ENCODE measurements around the gene ESF1. TPM values are rescaled to one million over a fixed set of nuclear protein-coding genes. Genes with fewer than 3 reads are reported as not detected.
A peak's percentile ranks its signal among the peaks of the same experiment; 100 is the strongest.

Gene ESF1
- total RNA-seq, 4 donors from 2014 or later, result 14.9 to 28.0 (median 16.5) TPM

- H3K4me3 ChIP-seq, result peak overlapping the region; percentile 75 to 98 (median 88)
- WGBS, 2 donors, result 0 to 1% methylated on average over 26 of the region's 26 CpGs
- peaks cover 0 to 55% (median 24%) of the 10 kb centered on the region in 4 donors for H3K4me1 ChIP-seq
- no peak for DNase-seq (ENCODE audit: low spot score in 2 of 2)
- H3K27ac ChIP-seq, result peak overlapping the region; percentile 87 to 91 (median 90)
- H3K27me3 ChIP-seq, result no peaks in the 10 kb centered on the region
- peaks cover 0 to 35% (median 0%) of the 10 kb centered on the region in 3 donors for H3K36me3 ChIP-seq
- TF ChIP-seq POLR2A (IDR thresholded peaks at IDR 0.05), result peak in 1 of 2 donors; percentile 49
- TF ChIP-seq CTCF (IDR thresholded peaks at IDR 0.05), result no peak
- H3K9me3 ChIP-seq, result no peaks in the 10 kb centered on the region
Measured at GRCh38 chr20:13784271-13784892, 337 bp downstream of the ESF1 start.

- no peak for TF ChIP-seq CTCF (IDR thresholded peaks at IDR 0.05)
- TF ChIP-seq POLR2A (IDR thresholded peaks at IDR 0.05), result no peak
- no peak for TF ChIP-seq EP300 (IDR thresholded peaks at IDR 0.05)
- H3K27me3 ChIP-seq, result no peaks in the 10 kb centered on the region
- no peak overlapping the region for H3K27ac ChIP-seq
- peak overlapping the region in 2 of 4 donors; percentile 75 to 87 for H3K4me3 ChIP-seq
- peaks cover 0 to 59% (median 24%) of the 10 kb centered on the region in 4 donors for H3K4me1 ChIP-seq
- 93 to 96% methylated on average over 13 of the region's 13 CpGs for WGBS, 2 donors
- DNase-seq (ENCODE audit: low spot score in 2 of 2), result no peak
- H3K9me3 ChIP-seq, result no peaks in the 10 kb centered on the region
- H3K36me3 ChIP-seq, result peaks cover 0 to 36% (median 0%) of the 10 kb centered on the region in 3 donors
Measured at GRCh38 chr20:13783528-13783927, 1.2 kb downstream of the ESF1 start.

GRCh38 chr20:13778827-13779226 is 5.9 kb downstream of the ESF1 start:
- no peak overlapping the region for H3K27ac ChIP-seq
- no peak for TF ChIP-seq POLR2A (IDR thresholded peaks at IDR 0.05)
- TF ChIP-seq EP300 (IDR thresholded peaks at IDR 0.05), result no peak
- no peak for TF ChIP-seq CTCF (IDR thresholded peaks at IDR 0.05)
- H3K36me3 ChIP-seq, result peaks cover 0 to 77% (median 0%) of the 10 kb centered on the region in 3 donors
- 91 to 100% methylated on average over 3 of the region's 3 CpGs for WGBS, 2 donors
- no peaks in the 10 kb centered on the region for H3K9me3 ChIP-seq
- no peaks in the 10 kb centered on the region for H3K27me3 ChIP-seq
- DNase-seq (ENCODE audit: low spot score in 2 of 2), result no peak
- no peak overlapping the region for H3K4me3 ChIP-seq
- peaks cover 0 to 43% (median 8%) of the 10 kb centered on the region in 4 donors for H3K4me1 ChIP-seq

GRCh38 chr20:13777171-13777601 is 7.5 kb downstream of the ESF1 start:
- H3K4me3 ChIP-seq, result no peak overlapping the region
- peak overlapping the region in 1 of 4 donors; percentile 26 for H3K27ac ChIP-seq
- H3K36me3 ChIP-seq, result peaks cover 0 to 85% (median 0%) of the 10 kb centered on the region in 3 donors
- H3K27me3 ChIP-seq, result no peaks in the 10 kb centered on the region
- no peak for TF ChIP-seq POLR2A (IDR thresholded peaks at IDR 0.05)
- TF ChIP-seq CTCF (IDR thresholded peaks at IDR 0.05), result no peak
- no peak for TF ChIP-seq EP300 (IDR thresholded peaks at IDR 0.05)
- no peak for DNase-seq (ENCODE audit: low spot score in 2 of 2)
- H3K4me1 ChIP-seq, result peaks cover 0 to 37% (median 0%) of the 10 kb centered on the region in 4 donors
- no peaks in the 10 kb centered on the region for H3K9me3 ChIP-seq
- 46 to 48% methylated on average over 4 of the region's 4 CpGs for WGBS, 2 donors

- peaks cover 0 to 26% (median 0%) of the 10 kb centered on the region in 4 donors for H3K4me1 ChIP-seq
- H3K4me3 ChIP-seq, result no peak overlapping the region
- TF ChIP-seq EP300 (IDR thresholded peaks at IDR 0.05), result no peak
- TF ChIP-seq CTCF (IDR thresholded peaks at IDR 0.05), result no peak
- no peak for TF ChIP-seq POLR2A (IDR thresholded peaks at IDR 0.05)
- no peaks in the 10 kb centered on the region for H3K9me3 ChIP-seq
- WGBS, 2 donors, result 84 to 86% methylated on average over 4 of the region's 4 CpGs
- peaks cover 0 to 78% (median 0%) of the 10 kb centered on the region in 3 donors for H3K36me3 ChIP-seq
- DNase-seq (ENCODE audit: low spot score in 2 of 2), result no peak
- H3K27ac ChIP-seq, result no peak overlapping the region
- no peaks in the 10 kb centered on the region for H3K27me3 ChIP-seq
Measured at GRCh38 chr20:13775867-13776266, 8.9 kb downstream of the ESF1 start.
